Liver (tissue), 9 donors: ENCODE measurements around the gene TSC22D2. TPM values are rescaled to one million over a fixed set of nuclear protein-coding genes. Genes with fewer than 3 reads are reported as not detected.

Source experiments
- DNase-seq: peaks from one replicate; pipeline ENCODE4 v3.0.0-alpha.2; 2017; ENCODE audit warnings: low spot score
- H3K27ac ChIP-seq, 2 donors: one replicate each; pipeline ENCODE4 v1.7.0; 2013; ENCODE audit warnings: inconsistent platforms in 2 of 2, low read length in 2 of 2, control low read depth in 1 of 2, low read depth in 1 of 2, mild to moderate bottlenecking in 1 of 2
- H3K27me3 ChIP-seq, 4 donors: one replicate each; pipeline versions ENCODE4 v1.6.1 to v1.7.0; 2013; ENCODE audit warnings: low read length in 3 of 4, inconsistent platforms in 1 of 4, mild to moderate bottlenecking in 1 of 4, moderate library complexity in 1 of 4; ENCODE audit not compliant: control insufficient read depth in 4 of 4, insufficient read depth in 4 of 4
- H3K36me3 ChIP-seq, 4 donors: one replicate each; pipeline versions ENCODE4 v1.6.1 to v1.7.0; 2013; ENCODE audit warnings: low read length in 3 of 4, mild to moderate bottlenecking in 3 of 4, low read depth in 1 of 4, moderate library complexity in 1 of 4; ENCODE audit not compliant: control insufficient read depth in 4 of 4, insufficient read depth in 3 of 4
- H3K4me1 ChIP-seq, 4 donors: one replicate each; pipeline versions ENCODE4 v1.6.1 to v1.7.0; 2013; ENCODE audit warnings: low read length in 3 of 4, mild to moderate bottlenecking in 3 of 4, moderate library complexity in 1 of 4; ENCODE audit not compliant: control insufficient read depth in 4 of 4, insufficient read depth in 4 of 4
- H3K4me3 ChIP-seq, 3 donors: one replicate each; pipeline versions ENCODE4 v1.6.1 to v1.7.0; 2013; ENCODE audit warnings: low read length in 3 of 3, control low read depth in 1 of 3, low read depth in 1 of 3, mild to moderate bottlenecking in 1 of 3
- H3K9ac ChIP-seq, 2 donors: one replicate each; pipeline ENCODE4 v1.7.0; 2013; ENCODE audit warnings: low read length in 2 of 2, mild to moderate bottlenecking in 2 of 2, moderate library complexity in 2 of 2, control low read depth in 1 of 2, low read depth in 1 of 2
- H3K9me3 ChIP-seq, 4 donors: one replicate each; pipeline versions ENCODE4 v1.6.1 to v1.7.0; 2013; ENCODE audit warnings: low read length in 3 of 4; ENCODE audit not compliant: control insufficient read depth in 4 of 4
- CTCF ChIP-seq: fragments of 150-350 bp; IDR thresholded peaks from 2 replicates; pipeline ENCODE4 v1.5.1; 2017; ENCODE audit warnings: improper control_type of control experiment, low read depth, low read length; ENCODE audit not compliant: missing input control
- EGR1 ChIP-seq, 2 donors: IDR thresholded peaks; 2 replicates each; pipeline ENCODE4 v1.6.1; 2016 to 2018; ENCODE audit warnings: antibody characterized with exemption in 2 of 2, low read depth in 2 of 2
- FOXA1 ChIP-seq: IDR thresholded peaks from 2 replicates; pipeline ENCODE4 v1.6.1; 2016; ENCODE audit warnings: antibody characterized with exemption
- FOXA2 ChIP-seq: IDR thresholded peaks from 2 replicates; pipeline ENCODE4 v1.6.1; 2016; ENCODE audit warnings: antibody characterized with exemption
- GABPA ChIP-seq, 2 donors: IDR thresholded peaks in 1 of 2; conservative IDR thresholded peaks in 1 of 2; 2 replicates each; pipeline ENCODE4 v1.6.1; 2016; ENCODE audit warnings: antibody characterized with exemption in 2 of 2, mild to moderate bottlenecking in 1 of 2, moderate library complexity in 1 of 2
- HNF4A ChIP-seq, 2 donors: conservative IDR thresholded peaks; 2 replicates each; pipeline ENCODE4 v1.6.1; 2016; ENCODE audit warnings: antibody characterized with exemption in 2 of 2, mild to moderate bottlenecking in 2 of 2
- HNF4G ChIP-seq: IDR thresholded peaks from 2 replicates; pipeline ENCODE4 v1.6.1; 2016; ENCODE audit warnings: antibody characterized with exemption
- JUND ChIP-seq, 2 donors: IDR thresholded peaks; 2 replicates each; pipeline ENCODE4 v1.6.1; 2016; ENCODE audit warnings: antibody characterized with exemption in 2 of 2
- NR2F2 ChIP-seq: IDR thresholded peaks from 2 replicates; pipeline ENCODE4 v1.6.1; 2016; ENCODE audit warnings: antibody characterized with exemption
- RAD21 ChIP-seq, 2 donors: IDR thresholded peaks; 2 replicates each; pipeline ENCODE4 v1.6.1; 2016; ENCODE audit warnings: antibody characterized with exemption in 2 of 2, mild to moderate bottlenecking in 2 of 2
- RXRA ChIP-seq, 2 donors: IDR thresholded peaks; 2 replicates each; pipeline ENCODE4 v1.6.1; 2017 to 2018; ENCODE audit warnings: antibody characterized with exemption in 2 of 2, mild to moderate bottlenecking in 1 of 2
- SP1 ChIP-seq: IDR thresholded peaks from 2 replicates; pipeline ENCODE4 v1.6.1; 2018; ENCODE audit warnings: antibody characterized with exemption, mild to moderate bottlenecking
- TAF1 ChIP-seq: conservative IDR thresholded peaks from 2 replicates; pipeline ENCODE4 v1.6.1; 2016; ENCODE audit warnings: antibody characterized with exemption, mild to moderate bottlenecking
- YY1 ChIP-seq: IDR thresholded peaks from 2 replicates; pipeline ENCODE4 v1.6.1; 2016; ENCODE audit warnings: antibody characterized with exemption, mild to moderate bottlenecking
- WGBS: extraction: QIAGEN DNeasy Blood & Tissue Kit; methylation state at CpG from one replicate; pipeline ENCODE4 v1.1.7; 2013; 5-methylcytosine and 5-hydroxymethylcytosine counted together
- polyA plus RNA-seq, 2 donors: library from polyadenylated mRNA; stranded (reverse) in 1 of 2; unstranded in 1 of 2; fragments of 200-250 nt in 1 of 2; fragments of >200 nt in 1 of 2; fragmentation: Nextera tagmentation in 1 of 2; extraction: Ambion mirVana in 1 of 2; gene quantifications; one replicate each; pipeline versions ENCODE4 v1.2.1 to v1.2.3, GENCODE V29; 2013 to 2015
- total RNA-seq, 2 donors: library from RNA; depleted of rRNA; stranded (reverse); fragments of >200 nt; gene quantifications; one replicate each; pipeline ENCODE4 v1.2.3, GENCODE V29; 2014
- TF ChIP-seq, protein P1 (sequence below): IDR thresholded peaks from 2 replicates; pipeline ENCODE4 v1.6.1; 2016; ENCODE audit warnings: antibody characterized with exemption
- TF ChIP-seq, protein P2 (sequence below): IDR thresholded peaks from 2 replicates; pipeline ENCODE4 v1.6.1; 2016; ENCODE audit warnings: antibody characterized with exemption, mild to moderate bottlenecking
- TF ChIP-seq, protein P3 (sequence below): IDR thresholded peaks from 2 replicates; pipeline ENCODE4 v1.6.1; 2016; ENCODE audit warnings: antibody characterized with exemption
- TF ChIP-seq, protein P4 (sequence below): IDR thresholded peaks from 2 replicates; pipeline ENCODE4 v1.6.1; 2016; ENCODE audit warnings: antibody characterized with exemption
- donor health status: healthy.
- donor health status: healthy.
- donor health status: healthy.
- donor health status: healthy.
- donor health status: healthy.

The TSC22D2 gene
- total and polyA plus RNA-seq, 4 donors, result 4.0 to 9.6 (median 7.8) TPM

DNA sequence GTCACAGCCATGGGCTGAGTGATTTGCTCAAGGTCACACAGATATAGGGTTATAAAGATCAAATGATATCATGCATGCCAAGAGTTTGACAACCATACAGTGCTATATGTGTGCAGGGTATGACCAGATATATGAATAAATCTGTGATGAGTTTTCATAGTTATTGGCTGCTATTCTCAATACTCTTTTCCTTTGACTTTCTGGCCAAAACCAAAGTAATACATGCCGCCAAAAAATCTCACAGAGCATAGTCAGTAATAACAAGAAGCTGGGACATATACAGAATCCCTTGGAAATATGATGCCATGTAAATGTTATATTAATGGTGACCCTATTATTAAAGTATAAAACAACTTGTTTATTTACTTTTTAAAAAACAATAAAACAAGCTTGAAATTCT is 11.6 kb upstream of the TSC22D2 start:
- no peaks in the 10 kb centered on the region for H3K4me1 ChIP-seq
- H3K9me3 ChIP-seq, result no peaks in the 10 kb centered on the region
- no peak for DNase-seq
- no peak overlapping the region for H3K4me3 ChIP-seq
- WGBS, result 79% methylated on average over 1 of the region's 1 CpG
- H3K27ac ChIP-seq, result no peak overlapping the region
- no peaks in the 10 kb centered on the region for H3K27me3 ChIP-seq
- no peak for TF ChIP-seq SP1
- TF ChIP-seq, protein P1, sequence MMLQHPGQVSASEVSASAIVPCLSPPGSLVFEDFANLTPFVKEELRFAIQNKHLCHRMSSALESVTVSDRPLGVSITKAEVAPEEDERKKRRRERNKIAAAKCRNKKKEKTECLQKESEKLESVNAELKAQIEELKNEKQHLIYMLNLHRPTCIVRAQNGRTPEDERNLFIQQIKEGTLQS, result no peak
- no peak for TF ChIP-seq TAF1
- TF ChIP-seq EGR1 (IDR thresholded peaks at IDR 0.05; ENCODE audit: low read depth in 2 of 2), result no peak
- TF ChIP-seq, protein P2, sequence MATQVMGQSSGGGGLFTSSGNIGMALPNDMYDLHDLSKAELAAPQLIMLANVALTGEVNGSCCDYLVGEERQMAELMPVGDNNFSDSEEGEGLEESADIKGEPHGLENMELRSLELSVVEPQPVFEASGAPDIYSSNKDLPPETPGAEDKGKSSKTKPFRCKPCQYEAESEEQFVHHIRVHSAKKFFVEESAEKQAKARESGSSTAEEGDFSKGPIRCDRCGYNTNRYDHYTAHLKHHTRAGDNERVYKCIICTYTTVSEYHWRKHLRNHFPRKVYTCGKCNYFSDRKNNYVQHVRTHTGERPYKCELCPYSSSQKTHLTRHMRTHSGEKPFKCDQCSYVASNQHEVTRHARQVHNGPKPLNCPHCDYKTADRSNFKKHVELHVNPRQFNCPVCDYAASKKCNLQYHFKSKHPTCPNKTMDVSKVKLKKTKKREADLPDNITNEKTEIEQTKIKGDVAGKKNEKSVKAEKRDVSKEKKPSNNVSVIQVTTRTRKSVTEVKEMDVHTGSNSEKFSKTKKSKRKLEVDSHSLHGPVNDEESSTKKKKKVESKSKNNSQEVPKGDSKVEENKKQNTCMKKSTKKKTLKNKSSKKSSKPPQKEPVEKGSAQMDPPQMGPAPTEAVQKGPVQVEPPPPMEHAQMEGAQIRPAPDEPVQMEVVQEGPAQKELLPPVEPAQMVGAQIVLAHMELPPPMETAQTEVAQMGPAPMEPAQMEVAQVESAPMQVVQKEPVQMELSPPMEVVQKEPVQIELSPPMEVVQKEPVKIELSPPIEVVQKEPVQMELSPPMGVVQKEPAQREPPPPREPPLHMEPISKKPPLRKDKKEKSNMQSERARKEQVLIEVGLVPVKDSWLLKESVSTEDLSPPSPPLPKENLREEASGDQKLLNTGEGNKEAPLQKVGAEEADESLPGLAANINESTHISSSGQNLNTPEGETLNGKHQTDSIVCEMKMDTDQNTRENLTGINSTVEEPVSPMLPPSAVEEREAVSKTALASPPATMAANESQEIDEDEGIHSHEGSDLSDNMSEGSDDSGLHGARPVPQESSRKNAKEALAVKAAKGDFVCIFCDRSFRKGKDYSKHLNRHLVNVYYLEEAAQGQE, result no peak
- TF ChIP-seq HNF4A (conservative IDR thresholded peaks at IDR 0.05), result no peak
- TF ChIP-seq RXRA (IDR thresholded peaks at IDR 0.05), result no peak
- TF ChIP-seq JUND (IDR thresholded peaks at IDR 0.05), result no peak
- no peak for TF ChIP-seq RAD21 (IDR thresholded peaks at IDR 0.05)
- no peak for TF ChIP-seq FOXA2
- no peak for TF ChIP-seq YY1
- no peak for TF ChIP-seq GABPA (IDR thresholded peaks at IDR 0.05 in 1 of 2, conservative IDR thresholded peaks at IDR 0.05 in 1 of 2)
- no peak for TF ChIP-seq CTCF
- TF ChIP-seq NR2F2, result no peak
- TF ChIP-seq, protein P3, sequence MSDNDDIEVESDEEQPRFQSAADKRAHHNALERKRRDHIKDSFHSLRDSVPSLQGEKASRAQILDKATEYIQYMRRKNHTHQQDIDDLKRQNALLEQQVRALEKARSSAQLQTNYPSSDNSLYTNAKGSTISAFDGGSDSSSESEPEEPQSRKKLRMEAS, result no peak
- TF ChIP-seq FOXA1, result no peak
- no peak for TF ChIP-seq HNF4G
- TF ChIP-seq, protein P4, sequence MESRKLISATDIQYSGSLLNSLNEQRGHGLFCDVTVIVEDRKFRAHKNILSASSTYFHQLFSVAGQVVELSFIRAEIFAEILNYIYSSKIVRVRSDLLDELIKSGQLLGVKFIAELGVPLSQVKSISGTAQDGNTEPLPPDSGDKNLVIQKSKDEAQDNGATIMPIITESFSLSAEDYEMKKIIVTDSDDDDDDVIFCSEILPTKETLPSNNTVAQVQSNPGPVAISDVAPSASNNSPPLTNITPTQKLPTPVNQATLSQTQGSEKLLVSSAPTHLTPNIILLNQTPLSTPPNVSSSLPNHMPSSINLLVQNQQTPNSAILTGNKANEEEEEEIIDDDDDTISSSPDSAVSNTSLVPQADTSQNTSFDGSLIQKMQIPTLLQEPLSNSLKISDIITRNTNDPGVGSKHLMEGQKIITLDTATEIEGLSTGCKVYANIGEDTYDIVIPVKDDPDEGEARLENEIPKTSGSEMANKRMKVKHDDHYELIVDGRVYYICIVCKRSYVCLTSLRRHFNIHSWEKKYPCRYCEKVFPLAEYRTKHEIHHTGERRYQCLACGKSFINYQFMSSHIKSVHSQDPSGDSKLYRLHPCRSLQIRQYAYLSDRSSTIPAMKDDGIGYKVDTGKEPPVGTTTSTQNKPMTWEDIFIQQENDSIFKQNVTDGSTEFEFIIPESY, result no peak
- no peak overlapping the region for H3K9ac ChIP-seq
- H3K36me3 ChIP-seq, result no peaks in the 10 kb centered on the region
